K562 (cell line): ENCODE measurements around the gene CARM1.

Source experiments
- ASH1L ChIP-seq: fragments of 450-650 bp; IDR thresholded peaks from 2 replicates; pipeline ENCODE4 v1.6.1; 2018; ENCODE audit warnings: borderline replicate concordance, mild to moderate bottlenecking, low read depth; ENCODE audit not compliant: partially characterized antibody
- BHLHE40 ChIP-seq: IDR thresholded peaks from 2 replicates; pipeline ENCODE4 v1.6.1; 2011; ENCODE audit warnings: low read length, improper control_type of control experiment
- BRD9 ChIP-seq: fragments of 450-650 bp; IDR thresholded peaks from 2 replicates; pipeline ENCODE4 v1.6.1; 2018; ENCODE audit warnings: low read depth; ENCODE audit not compliant: partially characterized antibody
- CBFB ChIP-seq: sonication (generic); formaldehyde crosslinking; IDR thresholded peaks from 2 replicates; pipeline ENCODE4 v1.4.0; 2020; ENCODE audit warnings: mild to moderate bottlenecking, missing genetic modification reagents
- ESRRA ChIP-seq: fragments of 450-650 bp; IDR thresholded peaks from 2 replicates; pipeline ENCODE4 v1.6.1; 2014; ENCODE audit warnings: low read depth, mild to moderate bottlenecking, moderate library complexity, borderline replicate concordance
- EZH2 ChIP-seq: IDR thresholded peaks from 2 replicates; pipeline ENCODE4 v1.6.1; 2012; ENCODE audit warnings: low read depth, mild to moderate bottlenecking, inconsistent platforms, low read length, borderline replicate concordance
- HDAC6 ChIP-seq: IDR thresholded peaks from 2 replicates; pipeline ENCODE4 v1.6.1; 2012; ENCODE audit warnings: low read depth, mild to moderate bottlenecking, control low read depth, inconsistent platforms, low read length, moderate library complexity
- SETDB1 ChIP-seq: IDR thresholded peaks from one replicate; pipeline ENCODE4 v1.6.1; 2012; ENCODE audit warnings: low read length, control low read depth, inconsistent platforms
- U2AF2 ChIP-seq: fragments of 200-400 bp; formaldehyde crosslinking; optimal IDR thresholded peaks from 2 replicates; pipeline ENCODE3; 2017; ENCODE audit warnings: low read depth, mild to moderate bottlenecking, low read length
- TF ChIP-seq, protein P1 (sequence below), 3 experiments: IDR thresholded peaks in 2 of 3; conservative IDR thresholded peaks in 1 of 3; 2 replicates each; pipeline ENCODE4 v1.5.1; 2011 to 2012; ENCODE audit warnings: low read length in 3 of 3, mild to moderate bottlenecking in 3 of 3, control low read depth in 2 of 3, improper control_type of control experiment in 1 of 3, inconsistent platforms in 1 of 3, low read depth in 1 of 3, mixed read lengths in 1 of 3, moderate library complexity in 1 of 3; ENCODE audit not compliant: insufficient read depth in 2 of 3

DNA sequence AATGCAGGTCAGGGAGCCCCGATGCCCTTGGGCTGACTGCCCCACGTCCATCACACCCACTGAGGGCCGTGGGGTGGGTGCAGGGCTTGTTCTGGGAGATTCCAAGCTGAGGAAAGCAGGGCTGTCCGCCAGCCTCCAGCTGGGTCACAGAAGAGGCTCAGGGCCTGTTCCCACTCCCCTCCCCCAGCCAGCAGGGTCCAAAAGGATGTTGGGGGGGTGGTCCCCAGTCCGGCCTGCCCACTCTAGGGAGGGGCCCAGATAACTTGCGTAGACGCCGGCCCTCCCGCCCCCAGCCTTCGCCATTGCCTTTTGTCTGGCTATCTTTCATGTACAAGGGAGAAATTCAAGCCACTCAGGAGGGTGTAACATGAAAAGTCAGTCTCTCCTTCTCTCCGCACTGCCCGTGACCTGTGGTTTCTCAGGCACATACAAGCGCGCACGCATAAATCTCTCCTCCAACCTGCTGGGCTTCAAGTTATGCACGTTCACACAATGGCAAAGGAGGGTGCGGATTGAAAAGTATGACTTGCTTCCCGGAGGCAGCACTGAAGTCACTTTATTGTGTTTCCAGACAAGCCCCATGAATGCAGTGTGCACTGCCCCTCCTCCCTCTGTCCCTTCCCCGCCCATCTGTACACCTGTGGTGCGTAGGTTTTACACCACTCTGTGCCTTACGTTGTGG, 20.2 kb downstream of the CARM1 start:
- TF ChIP-seq HDAC6: no peak
- TF ChIP-seq BRD9: no peak
- no peak for TF ChIP-seq BHLHE40
- TF ChIP-seq, protein P1, sequence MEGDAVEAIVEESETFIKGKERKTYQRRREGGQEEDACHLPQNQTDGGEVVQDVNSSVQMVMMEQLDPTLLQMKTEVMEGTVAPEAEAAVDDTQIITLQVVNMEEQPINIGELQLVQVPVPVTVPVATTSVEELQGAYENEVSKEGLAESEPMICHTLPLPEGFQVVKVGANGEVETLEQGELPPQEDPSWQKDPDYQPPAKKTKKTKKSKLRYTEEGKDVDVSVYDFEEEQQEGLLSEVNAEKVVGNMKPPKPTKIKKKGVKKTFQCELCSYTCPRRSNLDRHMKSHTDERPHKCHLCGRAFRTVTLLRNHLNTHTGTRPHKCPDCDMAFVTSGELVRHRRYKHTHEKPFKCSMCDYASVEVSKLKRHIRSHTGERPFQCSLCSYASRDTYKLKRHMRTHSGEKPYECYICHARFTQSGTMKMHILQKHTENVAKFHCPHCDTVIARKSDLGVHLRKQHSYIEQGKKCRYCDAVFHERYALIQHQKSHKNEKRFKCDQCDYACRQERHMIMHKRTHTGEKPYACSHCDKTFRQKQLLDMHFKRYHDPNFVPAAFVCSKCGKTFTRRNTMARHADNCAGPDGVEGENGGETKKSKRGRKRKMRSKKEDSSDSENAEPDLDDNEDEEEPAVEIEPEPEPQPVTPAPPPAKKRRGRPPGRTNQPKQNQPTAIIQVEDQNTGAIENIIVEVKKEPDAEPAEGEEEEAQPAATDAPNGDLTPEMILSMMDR (IDR thresholded peaks at IDR 0.05 in 2 of 3, conservative IDR thresholded peaks at IDR 0.05 in 1 of 3; ENCODE audit: insufficient read depth in 2 of 3, low read depth in 1 of 3, low read length in 3 of 3): no peak
- TF ChIP-seq CBFB (CRISPR knock-in tag): no peak
- TF ChIP-seq EZH2: no peak
- TF ChIP-seq U2AF2: no peak
- TF ChIP-seq ASH1L: no peak
- TF ChIP-seq SETDB1: no peak
- TF ChIP-seq ESRRA: no peak
